Nephron progenitor cell (in vitro differentiated cells): ENCODE measurements around the gene PRKG1.
A peak's percentile ranks its signal among the peaks of the same experiment; 100 is the strongest.

ENCODE experiments used
- DNase-seq: peaks from one replicate; pipeline ENCODE4 v3.0.0; 2021
- H3K27ac Mint-ChIP-seq: 2 replicates; pipeline ENCODE4 v1.8.0; 2021; ENCODE audit warnings: mild to moderate bottlenecking, moderate library complexity, mixed read lengths
- H3K27me3 Mint-ChIP-seq: 2 replicates; pipeline ENCODE4 v1.8.0; 2021; ENCODE audit warnings: mild to moderate bottlenecking, low read depth, mixed read lengths; ENCODE audit not compliant: poor library complexity
- H3K36me3 Mint-ChIP-seq: 2 replicates; pipeline ENCODE4 v1.8.0; 2021; ENCODE audit warnings: low read depth, mixed read lengths
- H3K4me1 Mint-ChIP-seq: 2 replicates; pipeline ENCODE4 v1.8.0; 2021; ENCODE audit warnings: mixed read lengths
- H3K4me3 Mint-ChIP-seq: 2 replicates; pipeline ENCODE4 v1.8.0; 2021; ENCODE audit warnings: mild to moderate bottlenecking, moderate library complexity, mixed read lengths
- H3K9me3 Mint-ChIP-seq: 2 replicates; pipeline ENCODE4 v1.8.0; 2021; ENCODE audit warnings: mild to moderate bottlenecking, moderate library complexity, mixed read lengths
- CTCF ChIP-seq: fragments of 200-600 bp; sonication (generic); IDR thresholded peaks from 2 replicates; pipeline ENCODE4 v1.5.0; 2021; ENCODE audit warnings: antibody characterized with exemption

The PRKG1 gene

GRCh38 chr10:51900180-51900579, 825.9 kb downstream of the PRKG1 start:
- H3K4me1 Mint-ChIP-seq: peaks cover 22% of the 10 kb centered on the region
- H3K9me3 Mint-ChIP-seq: no peaks in the 10 kb centered on the region
- H3K27me3 Mint-ChIP-seq: no peaks in the 10 kb centered on the region
- no peak overlapping the region for H3K27ac Mint-ChIP-seq
- H3K36me3 Mint-ChIP-seq: no peaks in the 10 kb centered on the region
- no peak overlapping the region for H3K4me3 Mint-ChIP-seq
- no peak for TF ChIP-seq CTCF
- DNase-seq: no peak

GRCh38 chr10:51903675-51904074, 829.4 kb downstream of the PRKG1 start:
- H3K27ac Mint-ChIP-seq: no peak overlapping the region
- DNase-seq: no peak
- H3K27me3 Mint-ChIP-seq: no peaks in the 10 kb centered on the region
- no peaks in the 10 kb centered on the region for H3K9me3 Mint-ChIP-seq
- H3K4me3 Mint-ChIP-seq: no peak overlapping the region
- peaks cover 36% of the 10 kb centered on the region for H3K4me1 Mint-ChIP-seq
- no peak for TF ChIP-seq CTCF
- H3K36me3 Mint-ChIP-seq: no peaks in the 10 kb centered on the region

GRCh38 chr10:51905032-51905431, 830.7 kb downstream of the PRKG1 start:
- no peak for DNase-seq
- Mint-ChIP-seq H3K4me1 (peaks cover 49% of the 10 kb centered on the region), H3K9me3 (no peaks in the 10 kb centered on the region), H3K36me3 (no peaks in the 10 kb centered on the region), H3K27me3 (no peaks in the 10 kb centered on the region), H3K27ac (no peak overlapping the region), H3K4me3 (no peak overlapping the region)
- TF ChIP-seq CTCF: no peak

GRCh38 chr10:51907361-51907760, 833.1 kb downstream of the PRKG1 start:
- Mint-ChIP-seq H3K4me1 (peaks cover 71% of the 10 kb centered on the region), H3K27me3 (peaks cover 3% of the 10 kb centered on the region), H3K4me3 (no peak overlapping the region), H3K27ac (peak overlapping the region; percentile 50), H3K36me3 (no peaks in the 10 kb centered on the region), H3K9me3 (no peaks in the 10 kb centered on the region)
- no peak for TF ChIP-seq CTCF
- DNase-seq: no peak

- no peak for TF ChIP-seq CTCF
- Mint-ChIP-seq H3K36me3 (no peaks in the 10 kb centered on the region), H3K27me3 (peaks cover 3% of the 10 kb centered on the region), H3K4me3 (no peak overlapping the region), H3K27ac (peak overlapping the region; percentile 19), H3K4me1 (peaks cover 61% of the 10 kb centered on the region), H3K9me3 (no peaks in the 10 kb centered on the region)
- no peak for DNase-seq
Observed at GRCh38 chr10:51910189-51910588, 835.9 kb downstream of the PRKG1 start.

GRCh38 chr10:51910596-51910995, 836.3 kb downstream of the PRKG1 start:
- DNase-seq: no peak

More at GRCh38 chr10:51910596-51910995, 836.3 kb downstream of the PRKG1 start:
- TF ChIP-seq CTCF: no peak
- H3K27me3 Mint-ChIP-seq: peaks cover 3% of the 10 kb centered on the region
- H3K4me3 Mint-ChIP-seq: no peak overlapping the region
- H3K27ac Mint-ChIP-seq: peak overlapping the region; percentile 1
- H3K9me3 Mint-ChIP-seq: no peaks in the 10 kb centered on the region
- peaks cover 60% of the 10 kb centered on the region for H3K4me1 Mint-ChIP-seq
- H3K36me3 Mint-ChIP-seq: no peaks in the 10 kb centered on the region
